ENCODE data around the gene CCDC124. TPM values are rescaled to one million over a fixed set of nuclear protein-coding genes. Genes with fewer than 3 reads are reported as not detected.

Gene CCDC124
- total and polyA plus RNA-seq, 5 donors from 2014 or later = 29.6 to 42.7 (median 33.5) TPM

- Histone ChIP-seq H3K36me3 (ENCODE audit: control insufficient read depth, insufficient read depth, low read length) (no peaks in the 10 kb centered on the region), H3K27me3 (ENCODE audit: control insufficient read depth, insufficient read depth, low read length) (peaks cover 9% of the 10 kb centered on the region), H3K9me3 (ENCODE audit: control insufficient read depth in 2 of 2, low read length in 2 of 2) (no peaks in the 10 kb centered on the region), H3K4me1 (ENCODE audit: control insufficient read depth, insufficient read depth, low read length, poor library complexity, severe bottlenecking) (peaks cover 47% of the 10 kb centered on the region), H3K4me3 (ENCODE audit: low read depth, low read length) (peak overlapping the region; percentile 52), H3K27ac (ENCODE audit: insufficient read depth, low read length, poor library complexity, severe bottlenecking) (peak overlapping the region; percentile 95)
- Mint-ChIP-seq H3K27me3 (peaks cover 44% of the 10 kb centered on the region), H3K4me3 (peak overlapping the region; percentile 86 to 93 (median 88)), H3K27ac (peak overlapping the region; percentile 74 to 95 (median 93)), H3K9me3 (peaks cover 0 to 4% (median 0%) of the 10 kb centered on the region in 7 donors), H3K4me1 (peaks cover 0 to 49% (median 22%) of the 10 kb centered on the region in 4 donors), H3K36me3 (no peaks in the 10 kb centered on the region)
- DNase-seq (peak in 1 of 3 donors; percentile 26), ATAC-seq (ENCODE audit: low read depth in 2 of 2) (peak; percentile 23 to 38)
These were observed 14.4 kb downstream of the CCDC124 start for GRCh38 chr19:17946965-17947784.

GRCh38 chr19:17947815-17948513 lies 15.1 kb downstream of the CCDC124 start:
- H3K4me3 ChIP-seq (ENCODE audit: low read depth, low read length) = no peak overlapping the region
- no peaks in the 10 kb centered on the region for H3K36me3 ChIP-seq (ENCODE audit: control insufficient read depth, insufficient read depth, low read length)
- H3K9me3 ChIP-seq (ENCODE audit: control insufficient read depth in 2 of 2, low read length in 2 of 2) = no peaks in the 10 kb centered on the region
- H3K27me3 ChIP-seq (ENCODE audit: control insufficient read depth, insufficient read depth, low read length) = peaks cover 9% of the 10 kb centered on the region
- peak overlapping the region; percentile 95 for H3K27ac ChIP-seq (ENCODE audit: insufficient read depth, low read length, poor library complexity, severe bottlenecking)
- Mint-ChIP-seq H3K9me3 (peaks cover 0 to 4% (median 0%) of the 10 kb centered on the region in 7 donors), H3K36me3 (no peaks in the 10 kb centered on the region), H3K27me3 (peaks cover 50% of the 10 kb centered on the region), H3K27ac (no peak overlapping the region), H3K4me3 (peak overlapping the region in 3 of 4 donors; percentile 71 to 86 (median 84)), H3K4me1 (peaks cover 0 to 54% (median 22%) of the 10 kb centered on the region in 4 donors)
- H3K4me1 ChIP-seq (ENCODE audit: control insufficient read depth, insufficient read depth, low read length, poor library complexity, severe bottlenecking) = peaks cover 54% of the 10 kb centered on the region
- ATAC-seq (ENCODE audit: low read depth in 2 of 2) (peak; percentile 72), DNase-seq (peak; percentile 92 to 95 (median 94))

GRCh38 chr19:17948514-17948900 lies 15.7 kb downstream of the CCDC124 start:
- peaks cover 11% of the 10 kb centered on the region for H3K27me3 ChIP-seq (ENCODE audit: control insufficient read depth, insufficient read depth, low read length)
- peaks cover 55% of the 10 kb centered on the region for H3K27me3 Mint-ChIP-seq
- H3K4me3 Mint-ChIP-seq = peak overlapping the region; percentile 71 to 84 (median 76)
- H3K4me3 ChIP-seq (ENCODE audit: low read depth, low read length) = no peak overlapping the region
- H3K36me3 Mint-ChIP-seq = no peaks in the 10 kb centered on the region
- H3K9me3 ChIP-seq (ENCODE audit: control insufficient read depth in 2 of 2, low read length in 2 of 2) = no peaks in the 10 kb centered on the region
- peaks cover 57% of the 10 kb centered on the region for H3K4me1 ChIP-seq (ENCODE audit: control insufficient read depth, insufficient read depth, low read length, poor library complexity, severe bottlenecking)
- peaks cover 0 to 4% (median 0%) of the 10 kb centered on the region in 7 donors for H3K9me3 Mint-ChIP-seq
- ATAC-seq (ENCODE audit: low read depth in 2 of 2) (no peak), DNase-seq (no peak)
- H3K27ac ChIP-seq (ENCODE audit: insufficient read depth, low read length, poor library complexity, severe bottlenecking) = peak overlapping the region; percentile 79
- H3K36me3 ChIP-seq (ENCODE audit: control insufficient read depth, insufficient read depth, low read length) = no peaks in the 10 kb centered on the region
- no peak overlapping the region for H3K27ac Mint-ChIP-seq
- peaks cover 0 to 59% (median 22%) of the 10 kb centered on the region in 4 donors for H3K4me1 Mint-ChIP-seq

- peaks cover 17% of the 10 kb centered on the region for H3K27me3 ChIP-seq (ENCODE audit: control insufficient read depth, insufficient read depth, low read length)
- peaks cover 0 to 4% (median 0%) of the 10 kb centered on the region in 7 donors for H3K9me3 Mint-ChIP-seq
These were observed 16.4 kb downstream of the CCDC124 start for GRCh38 chr19:17948931-17949930.

GRCh38 chr19:17949956-17950309 lies 17.1 kb downstream of the CCDC124 start:
- H3K36me3 Mint-ChIP-seq = no peaks in the 10 kb centered on the region
- ATAC-seq (ENCODE audit: low read depth in 2 of 2) (no peak), DNase-seq (no peak)
- Histone ChIP-seq H3K27ac (ENCODE audit: insufficient read depth, low read length, poor library complexity, severe bottlenecking) (no peak overlapping the region), H3K27me3 (ENCODE audit: control insufficient read depth, insufficient read depth, low read length) (peaks cover 17% of the 10 kb centered on the region), H3K36me3 (ENCODE audit: control insufficient read depth, insufficient read depth, low read length) (no peaks in the 10 kb centered on the region), H3K4me3 (ENCODE audit: low read depth, low read length) (no peak overlapping the region), H3K9me3 (ENCODE audit: control insufficient read depth in 2 of 2, low read length in 2 of 2) (no peaks in the 10 kb centered on the region), H3K4me1 (ENCODE audit: control insufficient read depth, insufficient read depth, low read length, poor library complexity, severe bottlenecking) (peaks cover 57% of the 10 kb centered on the region)
- peaks cover 0 to 63% (median 22%) of the 10 kb centered on the region in 4 donors for H3K4me1 Mint-ChIP-seq
- peak overlapping the region in 1 of 3 donors; percentile 75 for H3K27ac Mint-ChIP-seq
- H3K4me3 Mint-ChIP-seq = peak overlapping the region; percentile 19 to 84 (median 60)
- H3K27me3 Mint-ChIP-seq = peaks cover 67% of the 10 kb centered on the region
- peaks cover 0 to 4% (median 0%) of the 10 kb centered on the region in 7 donors for H3K9me3 Mint-ChIP-seq

More at GRCh38 chr19:17948931-17949930, 16.4 kb downstream of the CCDC124 start:
- Mint-ChIP-seq H3K27ac (peak overlapping the region in 1 of 3 donors; percentile 55), H3K4me1 (peaks cover 0 to 63% (median 22%) of the 10 kb centered on the region in 4 donors), H3K27me3 (peaks cover 61% of the 10 kb centered on the region), H3K36me3 (no peaks in the 10 kb centered on the region), H3K4me3 (peak overlapping the region; percentile 71 to 93 (median 82))
- DNase-seq (no peak), ATAC-seq (ENCODE audit: low read depth in 2 of 2) (no peak)
- Histone ChIP-seq H3K36me3 (ENCODE audit: control insufficient read depth, insufficient read depth, low read length) (no peaks in the 10 kb centered on the region), H3K27ac (ENCODE audit: insufficient read depth, low read length, poor library complexity, severe bottlenecking) (no peak overlapping the region), H3K4me3 (ENCODE audit: low read depth, low read length) (no peak overlapping the region), H3K9me3 (ENCODE audit: control insufficient read depth in 2 of 2, low read length in 2 of 2) (no peaks in the 10 kb centered on the region), H3K4me1 (ENCODE audit: control insufficient read depth, insufficient read depth, low read length, poor library complexity, severe bottlenecking) (peaks cover 57% of the 10 kb centered on the region)

DNA sequence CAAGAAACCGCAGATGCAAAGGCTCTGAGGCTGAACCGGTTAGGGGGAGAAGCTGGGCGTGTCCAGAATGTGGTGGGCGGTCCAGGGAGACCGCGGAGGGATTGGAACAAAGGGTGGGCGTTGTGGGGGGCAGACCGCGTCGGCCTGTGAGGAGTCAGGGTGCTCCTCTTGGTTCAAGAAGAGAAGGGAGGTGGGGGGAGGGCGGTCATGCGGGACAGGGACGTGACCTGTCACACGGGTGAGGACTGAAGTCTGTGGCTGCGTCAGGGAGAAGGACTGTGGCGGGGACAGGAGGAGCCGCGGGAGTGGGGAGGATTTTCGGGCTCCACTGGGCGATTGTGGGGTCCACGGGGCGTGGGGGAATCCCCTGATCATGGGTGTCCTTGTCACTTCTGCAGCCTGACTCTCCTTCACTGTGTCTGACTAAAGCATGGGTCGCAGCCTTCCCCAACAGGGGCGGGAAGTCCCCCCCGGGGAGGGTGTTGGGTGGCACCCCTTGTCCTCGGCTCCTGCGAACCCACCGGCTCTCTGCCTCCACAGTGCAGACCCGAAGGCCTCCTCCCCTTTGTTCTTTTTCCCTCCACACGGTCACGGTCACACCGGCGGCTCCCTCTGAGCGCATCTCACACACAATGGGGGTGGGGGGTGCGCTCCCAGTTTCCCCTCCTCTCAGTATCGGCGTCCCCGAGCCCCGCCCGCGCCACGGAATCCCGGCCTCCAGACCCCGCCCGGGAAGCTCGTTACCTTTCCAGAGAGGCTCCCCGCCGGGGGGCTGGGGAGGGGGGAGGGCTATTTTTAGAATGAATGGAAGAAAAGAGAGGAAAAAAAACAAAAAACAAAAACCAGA lies 17.7 kb downstream of the CCDC124 start:
- Mint-ChIP-seq H3K4me3 (peak overlapping the region; percentile 19 to 84 (median 60)), H3K27me3 (peaks cover 69% of the 10 kb centered on the region), H3K27ac (peak overlapping the region in 2 of 3 donors; percentile 75 to 78), H3K9me3 (peaks cover 0 to 4% (median 0%) of the 10 kb centered on the region in 7 donors), H3K36me3 (no peaks in the 10 kb centered on the region), H3K4me1 (peaks cover 0 to 63% (median 22%) of the 10 kb centered on the region in 4 donors)
- no peak overlapping the region for H3K27ac ChIP-seq (ENCODE audit: insufficient read depth, low read length, poor library complexity, severe bottlenecking)
- H3K9me3 ChIP-seq (ENCODE audit: control insufficient read depth in 2 of 2, low read length in 2 of 2) = no peaks in the 10 kb centered on the region
- peaks cover 57% of the 10 kb centered on the region for H3K4me1 ChIP-seq (ENCODE audit: control insufficient read depth, insufficient read depth, low read length, poor library complexity, severe bottlenecking)
- ATAC-seq (ENCODE audit: low read depth in 2 of 2) (no peak), DNase-seq (peak in 1 of 3 donors; percentile 55)
- H3K4me3 ChIP-seq (ENCODE audit: low read depth, low read length) = no peak overlapping the region
- H3K27me3 ChIP-seq (ENCODE audit: control insufficient read depth, insufficient read depth, low read length) = peaks cover 17% of the 10 kb centered on the region
- H3K36me3 ChIP-seq (ENCODE audit: control insufficient read depth, insufficient read depth, low read length) = no peaks in the 10 kb centered on the region
